Right lobe of liver (tissue), 4 donors: ENCODE data around the gene SLC25A17.

Experiments
- POLR2A ChIP-seq: fragments of 450-650 bp; IDR thresholded peaks from one replicate; pipeline ENCODE4 v1.6.1; 2017; ENCODE audit warnings: antibody characterized with exemption, mild to moderate bottlenecking
- TF ChIP-seq, protein P1 (sequence below), 4 donors: fragments of 200-600 bp in 3 of 4; fragments of 450-650 bp in 1 of 4; IDR thresholded peaks; one replicate each; pipeline versions ENCODE4 v1.5.1 to v1.8.0; 2016 to 2022; ENCODE audit warnings: antibody characterized with exemption in 4 of 4, mild to moderate bottlenecking in 2 of 4
- donor health status: DM: no; HTN: no; CAD: no.
- donor health status: DM: no; HTN: no; CAD: no.
- donor health status: DM: no; HTN: yes; CAD: no.

DNA sequence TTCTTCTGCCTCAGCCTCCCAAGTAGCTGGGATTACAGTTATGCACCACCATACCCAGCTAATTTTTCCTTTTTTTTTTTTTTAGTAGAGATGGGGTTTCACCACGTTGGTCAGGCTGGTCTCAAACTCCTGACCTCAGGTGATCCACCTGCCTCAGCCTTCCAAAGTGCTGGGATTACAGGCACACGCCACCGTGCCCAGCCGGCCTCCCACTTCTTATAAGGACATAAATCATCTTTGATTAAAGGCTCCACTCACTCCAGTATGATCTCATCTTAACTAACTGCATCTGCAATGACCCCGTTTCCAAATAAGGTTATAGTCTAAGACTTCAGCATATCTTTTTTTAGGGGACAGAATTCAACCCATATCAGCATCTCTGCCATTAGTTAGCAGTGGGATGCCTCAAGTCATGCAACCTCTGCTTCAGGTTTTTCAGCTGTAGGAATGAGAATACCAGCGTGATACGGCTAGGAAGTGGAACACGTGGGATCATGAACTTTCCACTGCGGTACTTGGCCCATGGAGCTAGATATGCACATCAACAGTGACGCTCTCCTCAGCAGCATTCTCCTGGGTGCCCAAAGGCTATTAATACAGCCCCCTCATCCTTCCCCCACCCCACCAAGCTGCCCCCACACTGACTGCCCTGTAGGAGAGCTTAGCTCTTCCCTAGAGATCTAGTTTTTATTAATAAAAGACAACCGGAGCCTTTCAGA, 98.4 kb downstream of the SLC25A17 start:
- TF ChIP-seq, protein P1, sequence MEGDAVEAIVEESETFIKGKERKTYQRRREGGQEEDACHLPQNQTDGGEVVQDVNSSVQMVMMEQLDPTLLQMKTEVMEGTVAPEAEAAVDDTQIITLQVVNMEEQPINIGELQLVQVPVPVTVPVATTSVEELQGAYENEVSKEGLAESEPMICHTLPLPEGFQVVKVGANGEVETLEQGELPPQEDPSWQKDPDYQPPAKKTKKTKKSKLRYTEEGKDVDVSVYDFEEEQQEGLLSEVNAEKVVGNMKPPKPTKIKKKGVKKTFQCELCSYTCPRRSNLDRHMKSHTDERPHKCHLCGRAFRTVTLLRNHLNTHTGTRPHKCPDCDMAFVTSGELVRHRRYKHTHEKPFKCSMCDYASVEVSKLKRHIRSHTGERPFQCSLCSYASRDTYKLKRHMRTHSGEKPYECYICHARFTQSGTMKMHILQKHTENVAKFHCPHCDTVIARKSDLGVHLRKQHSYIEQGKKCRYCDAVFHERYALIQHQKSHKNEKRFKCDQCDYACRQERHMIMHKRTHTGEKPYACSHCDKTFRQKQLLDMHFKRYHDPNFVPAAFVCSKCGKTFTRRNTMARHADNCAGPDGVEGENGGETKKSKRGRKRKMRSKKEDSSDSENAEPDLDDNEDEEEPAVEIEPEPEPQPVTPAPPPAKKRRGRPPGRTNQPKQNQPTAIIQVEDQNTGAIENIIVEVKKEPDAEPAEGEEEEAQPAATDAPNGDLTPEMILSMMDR (IDR thresholded peaks at IDR 0.05), result no peak
- no peak for TF ChIP-seq POLR2A
